Loucy (cell line): Measurements from ENCODE around the gene CABP2.
"Not testable (repeated sequence)": the region's sequence is repeated elsewhere in the genome, so short reads cannot be mapped to it uniquely, and the experiment has no call there.

Experiments used
- CTCF ChIP-seq: fragments of 200-600 bp; sonication (generic); conservative IDR thresholded peaks from 2 replicates; pipeline ENCODE4 v1.5.1; 2014; ENCODE audit warnings: mild to moderate bottlenecking, antibody characterized with exemption, low read length
- EZH2phosphoT487 ChIP-seq: fragments of 200-600 bp; IDR thresholded peaks from 2 replicates; pipeline ENCODE4 v1.6.1; 2018; ENCODE audit warnings: antibody characterized with exemption, mild to moderate bottlenecking, moderate library complexity, borderline replicate concordance

GRCh38 chr11:67485873-67486361, 37.3 kb downstream of the CABP2 start:
- TF ChIP-seq CTCF, EZH2phosphoT487: not testable (repeated sequence)
